GM19397 (cell line): ENCODE results near the gene FAM110D.

Source experiments
- ATAC-seq: cut with Tn5 transposase; IDR thresholded peaks from one replicate; pipeline ENCODE4 v1.9.1; 2021; ENCODE audit warnings: mild to moderate bottlenecking, moderate library complexity; ENCODE audit not compliant: unreplicated experiment

The FAM110D gene

GRCh38 chr1:26158908-26159742 lies at the start of gene FAM110D:
FAM110D (plus strand) TSS chr1:26159079; CDS start chr1:26161292, 2,213 bp downstream.
- no peak for ATAC-seq

- no peak for ATAC-seq
Measured at GRCh38 chr1:26109229-26110164, 49.4 kb upstream of the FAM110D start.

GRCh38 chr1:26110731-26111529 lies 47.9 kb upstream of the FAM110D start:
- ATAC-seq, result peak; percentile 49

GRCh38 chr1:26111530-26112406 lies 47.1 kb upstream of the FAM110D start, which contains the start of gene PDIK1L:
PDIK1L (plus strand) TSS chr1:26111824; CDS start chr1:26114309, 2,485 bp downstream.
- peak; percentile 71 for ATAC-seq

- ATAC-seq, result no peak
Measured at GRCh38 chr1:26112407-26112775, 46.5 kb upstream of the FAM110D start.

GRCh38 chr1:26114165-26114927 lies 44.5 kb upstream of the FAM110D start:
- ATAC-seq, result no peak

- no peak for ATAC-seq
Measured at GRCh38 chr1:26119892-26120608, 38.8 kb upstream of the FAM110D start.

- no peak for ATAC-seq
Measured at GRCh38 chr1:26121854-26122773, 36.8 kb upstream of the FAM110D start.

- no peak for ATAC-seq
Measured at GRCh38 chr1:26122988-26123973, 35.6 kb upstream of the FAM110D start.

- no peak for ATAC-seq
Measured at GRCh38 chr1:26124418-26125331, 34.2 kb upstream of the FAM110D start.

- ATAC-seq, result no peak
Measured at GRCh38 chr1:26125382-26125781, 33.5 kb upstream of the FAM110D start.

GRCh38 chr1:26125946-26126320 lies 32.9 kb upstream of the FAM110D start:
- no peak for ATAC-seq

GRCh38 chr1:26126321-26127084 lies 32.4 kb upstream of the FAM110D start:
- peak; percentile 73 for ATAC-seq
